Liver (tissue), 9 donors: Measurements from ENCODE around the gene PRM2. TPM values are rescaled to one million over a fixed set of nuclear protein-coding genes. Genes with fewer than 3 reads are reported as not detected.

Experiments used
- DNase-seq: peaks from one replicate; pipeline ENCODE4 v3.0.0-alpha.2; 2017; ENCODE audit warnings: low spot score
- H3K27ac ChIP-seq, 2 donors: one replicate each; pipeline ENCODE4 v1.7.0; 2013; ENCODE audit warnings: inconsistent platforms in 2 of 2, low read length in 2 of 2, control low read depth in 1 of 2, low read depth in 1 of 2, mild to moderate bottlenecking in 1 of 2
- H3K27me3 ChIP-seq, 4 donors: one replicate each; pipeline versions ENCODE4 v1.6.1 to v1.7.0; 2013; ENCODE audit warnings: low read length in 3 of 4, inconsistent platforms in 1 of 4, mild to moderate bottlenecking in 1 of 4, moderate library complexity in 1 of 4; ENCODE audit not compliant: control insufficient read depth in 4 of 4, insufficient read depth in 4 of 4
- H3K36me3 ChIP-seq, 4 donors: one replicate each; pipeline versions ENCODE4 v1.6.1 to v1.7.0; 2013; ENCODE audit warnings: low read length in 3 of 4, mild to moderate bottlenecking in 3 of 4, low read depth in 1 of 4, moderate library complexity in 1 of 4; ENCODE audit not compliant: control insufficient read depth in 4 of 4, insufficient read depth in 3 of 4
- H3K4me1 ChIP-seq, 4 donors: one replicate each; pipeline versions ENCODE4 v1.6.1 to v1.7.0; 2013; ENCODE audit warnings: low read length in 3 of 4, mild to moderate bottlenecking in 3 of 4, moderate library complexity in 1 of 4; ENCODE audit not compliant: control insufficient read depth in 4 of 4, insufficient read depth in 4 of 4
- H3K4me3 ChIP-seq, 3 donors: one replicate each; pipeline versions ENCODE4 v1.6.1 to v1.7.0; 2013; ENCODE audit warnings: low read length in 3 of 3, control low read depth in 1 of 3, low read depth in 1 of 3, mild to moderate bottlenecking in 1 of 3
- H3K9ac ChIP-seq, 2 donors: one replicate each; pipeline ENCODE4 v1.7.0; 2013; ENCODE audit warnings: low read length in 2 of 2, mild to moderate bottlenecking in 2 of 2, moderate library complexity in 2 of 2, control low read depth in 1 of 2, low read depth in 1 of 2
- H3K9me3 ChIP-seq, 4 donors: one replicate each; pipeline versions ENCODE4 v1.6.1 to v1.7.0; 2013; ENCODE audit warnings: low read length in 3 of 4; ENCODE audit not compliant: control insufficient read depth in 4 of 4
- ATF3 ChIP-seq: IDR thresholded peaks from 2 replicates; pipeline ENCODE4 v1.6.1; 2016; ENCODE audit warnings: antibody characterized with exemption
- CTCF ChIP-seq: fragments of 150-350 bp; IDR thresholded peaks from 2 replicates; pipeline ENCODE4 v1.5.1; 2017; ENCODE audit warnings: improper control_type of control experiment, low read depth, low read length; ENCODE audit not compliant: missing input control
- EGR1 ChIP-seq, 2 donors: IDR thresholded peaks; 2 replicates each; pipeline ENCODE4 v1.6.1; 2016 to 2018; ENCODE audit warnings: antibody characterized with exemption in 2 of 2, low read depth in 2 of 2
- FOXA1 ChIP-seq: IDR thresholded peaks from 2 replicates; pipeline ENCODE4 v1.6.1; 2016; ENCODE audit warnings: antibody characterized with exemption
- FOXA2 ChIP-seq: IDR thresholded peaks from 2 replicates; pipeline ENCODE4 v1.6.1; 2016; ENCODE audit warnings: antibody characterized with exemption
- GABPA ChIP-seq, 2 donors: IDR thresholded peaks in 1 of 2; conservative IDR thresholded peaks in 1 of 2; 2 replicates each; pipeline ENCODE4 v1.6.1; 2016; ENCODE audit warnings: antibody characterized with exemption in 2 of 2, mild to moderate bottlenecking in 1 of 2, moderate library complexity in 1 of 2
- HNF4A ChIP-seq, 2 donors: conservative IDR thresholded peaks; 2 replicates each; pipeline ENCODE4 v1.6.1; 2016; ENCODE audit warnings: antibody characterized with exemption in 2 of 2, mild to moderate bottlenecking in 2 of 2
- HNF4G ChIP-seq: IDR thresholded peaks from 2 replicates; pipeline ENCODE4 v1.6.1; 2016; ENCODE audit warnings: antibody characterized with exemption
- JUND ChIP-seq, 2 donors: IDR thresholded peaks; 2 replicates each; pipeline ENCODE4 v1.6.1; 2016; ENCODE audit warnings: antibody characterized with exemption in 2 of 2
- MAX ChIP-seq: IDR thresholded peaks from 2 replicates; pipeline ENCODE4 v1.6.1; 2016; ENCODE audit warnings: antibody characterized with exemption
- NR2F2 ChIP-seq: IDR thresholded peaks from 2 replicates; pipeline ENCODE4 v1.6.1; 2016; ENCODE audit warnings: antibody characterized with exemption
- RAD21 ChIP-seq, 2 donors: IDR thresholded peaks; 2 replicates each; pipeline ENCODE4 v1.6.1; 2016; ENCODE audit warnings: antibody characterized with exemption in 2 of 2, mild to moderate bottlenecking in 2 of 2
- REST ChIP-seq: IDR thresholded peaks from 2 replicates; pipeline ENCODE4 v1.6.1; 2016; ENCODE audit warnings: antibody characterized with exemption, mild to moderate bottlenecking
- RXRA ChIP-seq, 2 donors: IDR thresholded peaks; 2 replicates each; pipeline ENCODE4 v1.6.1; 2017 to 2018; ENCODE audit warnings: antibody characterized with exemption in 2 of 2, mild to moderate bottlenecking in 1 of 2
- SP1 ChIP-seq: IDR thresholded peaks from 2 replicates; pipeline ENCODE4 v1.6.1; 2018; ENCODE audit warnings: antibody characterized with exemption, mild to moderate bottlenecking
- TAF1 ChIP-seq: conservative IDR thresholded peaks from 2 replicates; pipeline ENCODE4 v1.6.1; 2016; ENCODE audit warnings: antibody characterized with exemption, mild to moderate bottlenecking
- YY1 ChIP-seq: IDR thresholded peaks from 2 replicates; pipeline ENCODE4 v1.6.1; 2016; ENCODE audit warnings: antibody characterized with exemption, mild to moderate bottlenecking
- ZBTB33 ChIP-seq: IDR thresholded peaks from 2 replicates; pipeline ENCODE4 v1.6.1; 2016; ENCODE audit warnings: antibody characterized with exemption
- WGBS: extraction: QIAGEN DNeasy Blood & Tissue Kit; methylation state at CpG from one replicate; pipeline ENCODE4 v1.1.7; 2013; 5-methylcytosine and 5-hydroxymethylcytosine counted together
- polyA plus RNA-seq, 2 donors: library from polyadenylated mRNA; stranded (reverse) in 1 of 2; unstranded in 1 of 2; fragments of 200-250 nt in 1 of 2; fragments of >200 nt in 1 of 2; fragmentation: Nextera tagmentation in 1 of 2; extraction: Ambion mirVana in 1 of 2; gene quantifications; one replicate each; pipeline versions ENCODE4 v1.2.1 to v1.2.3, GENCODE V29; 2013 to 2015
- total RNA-seq, 2 donors: library from RNA; depleted of rRNA; stranded (reverse); fragments of >200 nt; gene quantifications; one replicate each; pipeline ENCODE4 v1.2.3, GENCODE V29; 2014
- donor health status: healthy.
- donor health status: healthy.
- donor health status: healthy.
- donor health status: healthy.
- donor health status: healthy.

The PRM2 gene
- total and polyA plus RNA-seq, 4 donors = not detected

GRCh38 chr16:11312718-11313492 lies 36.6 kb upstream of the PRM2 start:
- H3K4me3 ChIP-seq = no peak overlapping the region
- H3K27ac ChIP-seq = no peak overlapping the region
- no peak for DNase-seq
- no peaks in the 10 kb centered on the region for H3K36me3 ChIP-seq
- no peaks in the 10 kb centered on the region for H3K9me3 ChIP-seq
- no peaks in the 10 kb centered on the region for H3K27me3 ChIP-seq
- no peak for TF ChIP-seq FOXA1
- TF ChIP-seq HNF4A (conservative IDR thresholded peaks at IDR 0.05) = no peak
- no peak for TF ChIP-seq MAX
- no peak for TF ChIP-seq ZBTB33
- no peak for TF ChIP-seq RXRA (IDR thresholded peaks at IDR 0.05)
- TF ChIP-seq FOXA2 = no peak
- TF ChIP-seq SP1 = no peak
- no peak for TF ChIP-seq JUND (IDR thresholded peaks at IDR 0.05)
- H3K9ac ChIP-seq = no peak overlapping the region
- H3K4me1 ChIP-seq = no peaks in the 10 kb centered on the region
- whole genome bisulfite sequencing = 73% methylated on average over 8 of the region's 8 CpGs

- TF ChIP-seq YY1 (no peak), HNF4G (no peak), FOXA2 (no peak), ZBTB33 (no peak), JUND (IDR thresholded peaks at IDR 0.05) (no peak), ATF3 (no peak), GABPA (IDR thresholded peaks at IDR 0.05 in 1 of 2, conservative IDR thresholded peaks at IDR 0.05 in 1 of 2) (no peak), EGR1 (IDR thresholded peaks at IDR 0.05; ENCODE audit: low read depth in 2 of 2) (no peak), SP1 (no peak), FOXA1 (no peak), MAX (no peak), HNF4A (conservative IDR thresholded peaks at IDR 0.05) (no peak), RAD21 (IDR thresholded peaks at IDR 0.05) (no peak), TAF1 (no peak), CTCF (no peak), RXRA (IDR thresholded peaks at IDR 0.05) (no peak), REST (no peak), NR2F2 (no peak)
- Histone ChIP-seq H3K27ac (no peak overlapping the region), H3K4me1 (peaks cover 0 to 5% (median 1%) of the 10 kb centered on the region in 4 donors), H3K4me3 (no peak overlapping the region), H3K27me3 (no peaks in the 10 kb centered on the region), H3K36me3 (no peaks in the 10 kb centered on the region), H3K9me3 (no peaks in the 10 kb centered on the region), H3K9ac (no peak overlapping the region)
- DNase-seq = no peak
- WGBS = 82% methylated on average over 10 of the region's 10 CpGs
Observed at GRCh38 chr16:11310997-11311561, 34.8 kb upstream of the PRM2 start.
